ENCODE data around the gene ATP11A.

ATP11A gene

DNA sequence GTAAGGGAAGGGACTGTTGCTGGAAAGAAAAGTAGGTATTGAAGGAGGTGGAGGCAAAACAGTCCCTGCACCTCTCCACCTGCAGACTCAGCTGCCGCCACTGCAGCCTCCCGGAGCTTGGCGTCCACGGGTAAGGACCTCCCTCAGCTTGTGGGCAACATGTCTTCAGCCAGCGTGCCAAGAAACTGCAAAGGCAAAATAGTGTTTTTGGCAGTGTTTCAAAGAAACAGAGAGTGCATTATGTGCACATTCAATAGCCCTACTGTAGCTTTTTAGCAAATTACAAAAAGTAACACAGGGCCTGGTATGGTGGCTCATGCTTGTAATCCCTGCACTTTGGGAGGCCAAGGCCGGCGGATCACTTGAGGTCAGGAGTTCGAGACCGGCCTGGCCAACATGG is 57.4 kb downstream of the ATP11A start:
- Histone ChIP-seq H3K9me3 (replicated peaks; ENCODE audit: insufficient read depth, low read length) (no peaks in the 10 kb centered on the region), H3K9ac (ENCODE audit: low read length) (no peak overlapping the region), H3K36me3 (replicated peaks; ENCODE audit: insufficient read depth, low read length) (no peaks in the 10 kb centered on the region), H3K27ac (ENCODE audit: low read length) (no peak overlapping the region), H2AFZ (ENCODE audit: low read length) (no peak overlapping the region), H3K9me2 (replicated peaks; ENCODE audit: insufficient read depth, low read length) (no peaks in the 10 kb centered on the region), H3F3A (ENCODE audit: insufficient read depth, low read length) (no peaks in the 10 kb centered on the region), H3K4me3 (ENCODE audit: low read length) (no peak overlapping the region), H3K4me1 (ENCODE audit: low read length) (no peaks in the 10 kb centered on the region), H3K27me3 (replicated peaks; ENCODE audit: insufficient read depth, low read length) (no peaks in the 10 kb centered on the region), H3K4me2 (ENCODE audit: low read depth, low read length) (no peak overlapping the region), H3K79me2 (ENCODE audit: low read length) (peaks cover 63% of the 10 kb centered on the region), H4K20me1 (ENCODE audit: insufficient read depth, low read length) (no peaks in the 10 kb centered on the region)
- DNase-seq, result no peak
- TF ChIP-seq, protein P1, sequence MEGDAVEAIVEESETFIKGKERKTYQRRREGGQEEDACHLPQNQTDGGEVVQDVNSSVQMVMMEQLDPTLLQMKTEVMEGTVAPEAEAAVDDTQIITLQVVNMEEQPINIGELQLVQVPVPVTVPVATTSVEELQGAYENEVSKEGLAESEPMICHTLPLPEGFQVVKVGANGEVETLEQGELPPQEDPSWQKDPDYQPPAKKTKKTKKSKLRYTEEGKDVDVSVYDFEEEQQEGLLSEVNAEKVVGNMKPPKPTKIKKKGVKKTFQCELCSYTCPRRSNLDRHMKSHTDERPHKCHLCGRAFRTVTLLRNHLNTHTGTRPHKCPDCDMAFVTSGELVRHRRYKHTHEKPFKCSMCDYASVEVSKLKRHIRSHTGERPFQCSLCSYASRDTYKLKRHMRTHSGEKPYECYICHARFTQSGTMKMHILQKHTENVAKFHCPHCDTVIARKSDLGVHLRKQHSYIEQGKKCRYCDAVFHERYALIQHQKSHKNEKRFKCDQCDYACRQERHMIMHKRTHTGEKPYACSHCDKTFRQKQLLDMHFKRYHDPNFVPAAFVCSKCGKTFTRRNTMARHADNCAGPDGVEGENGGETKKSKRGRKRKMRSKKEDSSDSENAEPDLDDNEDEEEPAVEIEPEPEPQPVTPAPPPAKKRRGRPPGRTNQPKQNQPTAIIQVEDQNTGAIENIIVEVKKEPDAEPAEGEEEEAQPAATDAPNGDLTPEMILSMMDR (IDR thresholded peaks at IDR 0.05; ENCODE audit: low read length), result no peak
- TF ChIP-seq EZH2phosphoT487 (IDR thresholded peaks at IDR 0.05; ENCODE audit: low read length) (no peak), EZH2 (optimal IDR thresholded peaks at IDR 0.05; ENCODE audit: low read depth, low read length) (no peak)

- no peak overlapping the region for H2AFZ ChIP-seq (ENCODE audit: low read length)
- no peaks in the 10 kb centered on the region for H3F3A ChIP-seq (ENCODE audit: insufficient read depth, low read length)
- no peak overlapping the region for H3K9ac ChIP-seq (ENCODE audit: low read length)
- no peak overlapping the region for H3K4me3 ChIP-seq (ENCODE audit: low read length)
- H3K9me2 ChIP-seq (replicated peaks; ENCODE audit: insufficient read depth, low read length), result no peaks in the 10 kb centered on the region
- no peaks in the 10 kb centered on the region for H3K4me1 ChIP-seq (ENCODE audit: low read length)
- no peak for DNase-seq
- H3K27me3 ChIP-seq (replicated peaks; ENCODE audit: insufficient read depth, low read length), result no peaks in the 10 kb centered on the region
- TF ChIP-seq, protein P1 (IDR thresholded peaks at IDR 0.05; ENCODE audit: low read length), result no peak
- TF ChIP-seq EZH2 (optimal IDR thresholded peaks at IDR 0.05; ENCODE audit: low read depth, low read length) (no peak), EZH2phosphoT487 (IDR thresholded peaks at IDR 0.05; ENCODE audit: low read length) (no peak)
- H3K36me3 ChIP-seq (replicated peaks; ENCODE audit: insufficient read depth, low read length), result no peaks in the 10 kb centered on the region
- H3K27ac ChIP-seq (ENCODE audit: low read length), result no peak overlapping the region
- H3K79me2 ChIP-seq (ENCODE audit: low read length), result peaks cover 61% of the 10 kb centered on the region
- H3K9me3 ChIP-seq (replicated peaks; ENCODE audit: insufficient read depth, low read length), result no peaks in the 10 kb centered on the region
- H3K4me2 ChIP-seq (ENCODE audit: low read depth, low read length), result no peak overlapping the region
- no peaks in the 10 kb centered on the region for H4K20me1 ChIP-seq (ENCODE audit: insufficient read depth, low read length)
Measured at GRCh38 chr13:112748947-112749735, 59.3 kb downstream of the ATP11A start.

DNA sequence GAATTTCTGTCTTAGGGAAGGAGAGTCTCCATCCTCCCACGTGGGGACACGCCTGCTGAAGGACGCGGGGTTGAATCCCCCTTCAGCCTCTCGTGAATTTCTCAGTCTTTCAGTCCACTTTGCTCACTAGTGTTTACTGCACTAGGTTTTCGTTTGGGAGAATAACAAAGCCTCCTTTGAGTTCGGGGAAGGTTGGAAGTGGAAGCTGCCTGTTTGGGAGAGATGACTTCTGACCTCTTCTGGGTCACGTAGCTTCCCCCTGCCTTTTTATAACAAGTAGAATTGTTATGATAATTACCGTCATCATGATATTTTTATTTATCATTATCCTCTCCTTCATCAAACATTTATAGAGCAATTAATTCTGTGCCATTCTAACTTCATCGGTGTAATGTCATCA is 60.7 kb downstream of the ATP11A start:
- Histone ChIP-seq H3K4me2 (ENCODE audit: low read depth, low read length) (no peak overlapping the region), H3K4me1 (ENCODE audit: low read length) (no peaks in the 10 kb centered on the region), H2AFZ (ENCODE audit: low read length) (no peak overlapping the region), H4K20me1 (ENCODE audit: insufficient read depth, low read length) (no peaks in the 10 kb centered on the region), H3K4me3 (ENCODE audit: low read length) (no peak overlapping the region), H3K9me2 (replicated peaks; ENCODE audit: insufficient read depth, low read length) (no peaks in the 10 kb centered on the region), H3F3A (ENCODE audit: insufficient read depth, low read length) (no peaks in the 10 kb centered on the region), H3K79me2 (ENCODE audit: low read length) (peaks cover 58% of the 10 kb centered on the region), H3K9ac (ENCODE audit: low read length) (no peak overlapping the region), H3K27me3 (replicated peaks; ENCODE audit: insufficient read depth, low read length) (no peaks in the 10 kb centered on the region), H3K9me3 (replicated peaks; ENCODE audit: insufficient read depth, low read length) (no peaks in the 10 kb centered on the region), H3K36me3 (replicated peaks; ENCODE audit: insufficient read depth, low read length) (no peaks in the 10 kb centered on the region), H3K27ac (ENCODE audit: low read length) (no peak overlapping the region)
- no peak for DNase-seq
- TF ChIP-seq EZH2phosphoT487 (IDR thresholded peaks at IDR 0.05; ENCODE audit: low read length), result no peak
- TF ChIP-seq EZH2 (optimal IDR thresholded peaks at IDR 0.05; ENCODE audit: low read depth, low read length), result no peak
- TF ChIP-seq, protein P1 (IDR thresholded peaks at IDR 0.05; ENCODE audit: low read length), result no peak
